ENCODE data around the gene MRPS27.
A peak's percentile ranks its signal among the peaks of the same experiment; 100 is the strongest.

Gene MRPS27

DNA sequence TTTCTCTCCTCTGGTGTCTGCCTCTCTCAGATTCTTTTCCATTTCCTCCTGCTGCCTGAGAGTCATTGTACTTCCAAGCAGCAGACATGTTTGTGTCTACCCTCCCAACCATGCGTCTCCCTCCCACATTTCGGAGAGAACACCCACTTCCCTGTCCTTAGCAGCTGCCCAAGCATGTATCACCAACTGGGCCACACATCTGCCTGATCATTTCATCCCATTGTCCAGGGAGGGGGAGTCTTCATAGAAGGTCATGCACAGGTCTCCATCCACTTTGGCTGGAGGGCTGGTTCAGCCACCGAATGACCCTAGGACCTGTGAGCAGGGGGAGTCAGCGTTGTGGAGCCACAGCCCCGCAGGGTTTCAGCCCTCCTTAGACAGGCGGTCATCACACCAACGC, 137.4 kb downstream of the MRPS27 start:
- no peak for DNase-seq (ENCODE audit: low read depth)
- TF ChIP-seq, protein P1, sequence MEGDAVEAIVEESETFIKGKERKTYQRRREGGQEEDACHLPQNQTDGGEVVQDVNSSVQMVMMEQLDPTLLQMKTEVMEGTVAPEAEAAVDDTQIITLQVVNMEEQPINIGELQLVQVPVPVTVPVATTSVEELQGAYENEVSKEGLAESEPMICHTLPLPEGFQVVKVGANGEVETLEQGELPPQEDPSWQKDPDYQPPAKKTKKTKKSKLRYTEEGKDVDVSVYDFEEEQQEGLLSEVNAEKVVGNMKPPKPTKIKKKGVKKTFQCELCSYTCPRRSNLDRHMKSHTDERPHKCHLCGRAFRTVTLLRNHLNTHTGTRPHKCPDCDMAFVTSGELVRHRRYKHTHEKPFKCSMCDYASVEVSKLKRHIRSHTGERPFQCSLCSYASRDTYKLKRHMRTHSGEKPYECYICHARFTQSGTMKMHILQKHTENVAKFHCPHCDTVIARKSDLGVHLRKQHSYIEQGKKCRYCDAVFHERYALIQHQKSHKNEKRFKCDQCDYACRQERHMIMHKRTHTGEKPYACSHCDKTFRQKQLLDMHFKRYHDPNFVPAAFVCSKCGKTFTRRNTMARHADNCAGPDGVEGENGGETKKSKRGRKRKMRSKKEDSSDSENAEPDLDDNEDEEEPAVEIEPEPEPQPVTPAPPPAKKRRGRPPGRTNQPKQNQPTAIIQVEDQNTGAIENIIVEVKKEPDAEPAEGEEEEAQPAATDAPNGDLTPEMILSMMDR (IDR thresholded peaks at IDR 0.05; ENCODE audit: insufficient read depth, low read depth, low read length, missing control alignments), result no peak
- H3K4me3 ChIP-seq (ENCODE audit: low read length), result no peak overlapping the region

DNA sequence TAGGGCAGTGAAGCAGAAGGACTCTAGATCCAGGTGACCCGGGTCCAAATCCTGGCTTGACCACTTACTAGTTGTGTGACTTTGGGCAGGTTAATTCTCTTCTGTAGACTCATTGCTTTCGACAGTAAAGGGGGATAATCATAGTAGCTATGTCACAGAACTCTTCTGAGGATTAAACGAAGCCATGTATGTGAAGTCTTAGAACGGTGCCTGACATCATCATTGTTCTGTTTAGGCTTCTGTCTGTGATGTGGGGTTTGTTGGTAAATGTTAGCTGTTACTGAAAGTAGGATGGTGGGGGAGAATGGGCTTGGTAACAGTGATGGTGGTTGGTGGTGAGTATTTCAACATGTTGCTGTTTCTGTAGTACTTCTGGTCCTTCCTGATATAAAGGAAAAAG, 139.1 kb downstream of the MRPS27 start:
- H3K4me3 ChIP-seq (ENCODE audit: low read length), result no peak overlapping the region
- DNase-seq (ENCODE audit: low read depth), result no peak
- TF ChIP-seq, protein P1 (IDR thresholded peaks at IDR 0.05; ENCODE audit: insufficient read depth, low read depth, low read length, missing control alignments), result no peak

DNA sequence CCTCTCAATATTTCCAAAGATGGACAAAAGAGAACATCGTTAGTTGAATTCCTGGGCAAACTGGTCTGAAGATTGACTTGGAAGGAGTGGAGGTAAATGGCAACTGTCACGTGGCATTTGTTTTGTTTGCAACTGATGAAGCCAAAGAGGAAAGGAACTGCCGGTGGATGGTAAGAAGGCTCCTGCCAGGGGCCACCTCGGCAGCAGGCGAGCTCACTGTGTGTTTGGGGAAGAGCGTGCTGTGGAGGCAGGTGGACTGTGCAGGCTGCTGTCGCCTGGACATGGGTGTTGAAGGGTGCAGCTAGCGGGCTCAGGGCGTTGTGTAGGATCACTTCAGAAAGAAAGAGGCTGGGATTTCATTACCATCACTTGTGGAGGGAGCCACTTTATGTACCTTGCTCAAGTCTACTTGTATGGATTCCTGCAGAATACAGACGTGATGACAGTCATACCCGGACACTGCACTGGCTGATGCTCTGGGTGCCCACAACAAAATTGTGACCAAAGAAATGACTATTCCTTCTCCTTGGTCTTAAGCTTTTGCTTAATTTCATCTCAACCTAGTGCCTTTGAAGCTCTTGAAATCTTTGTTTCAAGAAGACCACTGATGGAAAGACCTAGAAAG, 140.1 kb downstream of the MRPS27 start:
- peak; percentile 30 for DNase-seq (ENCODE audit: low read depth)
- peak overlapping the region; percentile 7 for H3K4me3 ChIP-seq (ENCODE audit: low read length)
- TF ChIP-seq, protein P1 (IDR thresholded peaks at IDR 0.05; ENCODE audit: insufficient read depth, low read depth, low read length, missing control alignments), result no peak

DNA sequence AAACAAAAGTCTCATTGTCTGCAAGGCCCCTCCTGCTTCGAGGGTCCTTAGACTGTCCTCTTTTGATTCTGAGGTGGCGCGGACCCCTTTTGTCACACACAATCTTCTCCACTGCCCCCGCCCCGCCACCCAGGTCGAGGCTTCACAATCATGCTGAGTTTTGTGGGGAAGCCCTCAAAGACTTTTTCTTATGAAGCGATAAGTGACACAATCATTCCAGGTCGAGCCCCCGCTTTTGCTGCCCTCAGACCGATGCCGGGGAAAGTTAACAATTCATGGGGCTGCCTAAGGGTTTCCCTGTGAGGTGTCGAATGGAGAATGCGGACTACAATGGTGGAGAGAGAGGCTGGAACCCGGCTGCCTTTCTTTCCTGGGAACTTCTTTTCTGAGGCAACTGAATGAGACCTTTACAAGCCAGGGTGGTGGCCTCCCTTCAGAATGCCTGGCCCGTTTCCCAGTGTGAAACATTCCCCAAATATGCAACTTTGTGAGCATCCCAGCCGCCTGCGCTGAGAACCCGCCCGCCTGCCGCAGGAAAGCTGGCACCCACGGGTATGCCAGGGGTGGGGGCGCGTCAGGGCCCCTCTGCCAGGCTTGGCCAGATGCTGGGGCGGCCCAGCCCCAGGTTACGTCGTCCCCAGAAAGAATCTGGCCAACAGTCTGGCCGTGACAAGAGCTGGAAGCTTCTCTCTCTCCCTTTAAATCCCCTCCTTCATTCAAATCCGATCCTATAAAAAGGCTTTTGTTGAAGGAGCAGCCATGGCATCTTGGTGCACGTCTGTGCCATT, 140.8 kb downstream of the MRPS27 start:
- peak overlapping the region; percentile 7 for H3K4me3 ChIP-seq (ENCODE audit: low read length)
- TF ChIP-seq, protein P1 (IDR thresholded peaks at IDR 0.05; ENCODE audit: insufficient read depth, low read depth, low read length, missing control alignments), result no peak
- DNase-seq (ENCODE audit: low read depth), result peak; percentile 74

DNA sequence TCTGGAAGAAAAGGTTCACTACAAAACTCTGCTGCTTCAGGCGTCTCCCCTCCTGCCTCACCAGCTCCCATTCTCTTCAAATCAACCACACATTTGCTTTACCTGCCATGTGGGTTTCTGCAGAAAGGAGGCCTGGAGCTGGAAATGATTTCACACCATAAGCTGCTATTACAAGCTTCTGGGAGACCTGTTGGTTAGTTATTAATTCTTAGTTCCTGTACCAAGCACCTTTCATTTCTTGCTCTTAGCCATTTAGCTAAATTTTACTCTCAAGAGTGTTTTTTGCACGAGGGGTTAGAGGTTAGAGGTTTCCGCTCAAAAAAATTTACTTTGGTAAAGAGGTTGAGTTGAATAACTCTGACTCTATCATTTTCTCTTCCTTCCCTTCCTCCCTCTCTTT, 142.5 kb downstream of the MRPS27 start:
- TF ChIP-seq, protein P1 (IDR thresholded peaks at IDR 0.05; ENCODE audit: insufficient read depth, low read depth, low read length, missing control alignments), result no peak
- DNase-seq (ENCODE audit: low read depth), result no peak
- no peak overlapping the region for H3K4me3 ChIP-seq (ENCODE audit: low read length)

DNA sequence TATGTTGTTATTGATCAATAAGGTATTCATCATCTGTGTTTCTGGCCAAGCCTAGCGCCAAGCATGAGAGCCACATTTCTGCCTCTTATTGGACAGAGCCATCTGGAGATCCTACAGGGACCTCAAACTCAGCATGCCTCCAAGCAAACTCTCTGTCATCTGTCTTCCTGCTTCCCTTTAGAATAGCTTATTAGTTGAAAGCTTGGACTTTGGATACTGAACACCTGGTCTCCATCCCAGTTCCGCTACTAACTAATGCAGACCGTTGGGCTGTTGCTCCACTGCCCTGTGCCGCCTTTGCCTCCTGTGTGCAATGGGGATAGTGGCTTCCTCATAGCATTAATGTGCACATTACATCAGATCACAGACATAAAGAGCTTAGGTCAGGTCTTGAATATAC, 147.3 kb downstream of the MRPS27 start:
- TF ChIP-seq, protein P1 (IDR thresholded peaks at IDR 0.05; ENCODE audit: insufficient read depth, low read depth, low read length, missing control alignments), result no peak
- no peak overlapping the region for H3K4me3 ChIP-seq (ENCODE audit: low read length)
- no peak for DNase-seq (ENCODE audit: low read depth)
